GM06990 (cell line): ENCODE measurements around the gene ZNF28.
"Not testable (repeated sequence)": the region's sequence is repeated elsewhere in the genome, so short reads cannot be mapped to it uniquely, and the experiment has no call there.

Experiments
- DNase-seq: peaks from one replicate; pipeline ENCODE4 v3.0.0-alpha.2; 2011; ENCODE audit not compliant: insufficient read length; ENCODE audit errors: extremely low read depth
- H3K27me3 ChIP-seq: replicated peaks from 2 replicates; pipeline ENCODE4 v1.6.0; 2011; ENCODE audit warnings: low read length; ENCODE audit not compliant: control insufficient read depth, insufficient read depth
- H3K36me3 ChIP-seq: 2 replicates; pipeline ENCODE4 v1.5.1; 2011; ENCODE audit warnings: low read length; ENCODE audit not compliant: control insufficient read depth, insufficient read depth
- H3K4me3 ChIP-seq: replicated peaks from 2 replicates; pipeline ENCODE4 v1.5.1; 2011; ENCODE audit warnings: low read depth, mild to moderate bottlenecking, control low read depth, low read length
- CTCF ChIP-seq: IDR thresholded peaks from 2 replicates; pipeline ENCODE4 v1.5.1; 2011; ENCODE audit warnings: low read length, control low read depth, mild to moderate bottlenecking, inconsistent platforms; ENCODE audit not compliant: insufficient read depth, poor library complexity, severe bottlenecking

Gene ZNF28

GRCh38 chr19:52825765-52826164, 4.3 kb upstream of the ZNF28 start:
- Histone ChIP-seq H3K4me3 (no peak overlapping the region), H3K27me3 (no peaks in the 10 kb centered on the region), H3K36me3 (no peaks in the 10 kb centered on the region)
- no peak for TF ChIP-seq CTCF
- DNase-seq, result no peak

- no peak for DNase-seq
- Histone ChIP-seq H3K4me3 (no peak overlapping the region), H3K27me3 (no peaks in the 10 kb centered on the region), H3K36me3 (no peaks in the 10 kb centered on the region)
- no peak for TF ChIP-seq CTCF
These were observed 2.2 kb upstream of the ZNF28 start for GRCh38 chr19:52823676-52824075.

- peak overlapping the region; percentile 77 for H3K4me3 ChIP-seq
- H3K27me3 ChIP-seq, H3K36me3 ChIP-seq: not testable (repeated sequence)
- peak; percentile 23 for DNase-seq
These were observed 795 bp downstream of the ZNF28 start for GRCh38 chr19:52820472-52821203.

GRCh38 chr19:52809801-52810200, 11.6 kb downstream of the ZNF28 start:
- Histone ChIP-seq H3K27me3 (no peaks in the 10 kb centered on the region), H3K36me3 (peaks cover 9% of the 10 kb centered on the region), H3K4me3 (no peak overlapping the region)
- DNase-seq, result no peak
- no peak for TF ChIP-seq CTCF

- not testable (repeated sequence) for H3K27me3 ChIP-seq, DNase-seq, H3K4me3 ChIP-seq, H3K36me3 ChIP-seq
These were observed 21.3 kb downstream of the ZNF28 start for GRCh38 chr19:52799950-52800640.

GRCh38 chr19:52789440-52789839, 32.0 kb downstream of the ZNF28 start:
- Histone ChIP-seq H3K4me3 (no peak overlapping the region), H3K27me3 (no peaks in the 10 kb centered on the region), H3K36me3 (no peaks in the 10 kb centered on the region)
- no peak for DNase-seq
- no peak for TF ChIP-seq CTCF
